H1 (cell line): ENCODE data around the gene HOXC11. TPM values are rescaled to one million over a fixed set of nuclear protein-coding genes. Genes with fewer than 3 reads are reported as not detected.

ENCODE experiments used
- CTCF ChIA-PET: fragments of 300-600 bp; sonication (Branson Sonifier 250); formaldehyde crosslinking; loops from one replicate; lab custom pipeline; 2021; ENCODE audit not compliant: partially characterized antibody; lab: Charles Lee
- POLR2A ChIA-PET: fragments of 300-600 bp; sonication (Branson Sonifier 250); formaldehyde crosslinking; loops from one replicate; lab custom pipeline; 2021; ENCODE audit warnings: inconsistent platforms; ENCODE audit not compliant: partially characterized antibody; lab: Charles Lee
- DNase-seq, 2 experiments: peaks; one replicate each; pipeline versions ENCODE4 v3.0.0 to v3.0.0-alpha.2; 2010 to 2022; ENCODE audit warnings: low spot score in 2 of 2, low read depth in 1 of 2, mixed read lengths in 1 of 2
- FAIRE-seq: peaks from 2 replicates; lab custom pipeline; 2011; peaks lifted over from hg19 to GRCh38; lab: Jason Lieb, UNC
- H2AFZ ChIP-seq: 2 replicates; pipeline ENCODE4 v1.8.1; 2012; ENCODE audit warnings: low read length, inconsistent platforms
- H2AK5ac ChIP-seq: 2 replicates; pipeline ENCODE4 v1.6.1; 2013; ENCODE audit warnings: low read depth, low read length
- H2BK120ac ChIP-seq: replicated peaks from 2 replicates; pipeline ENCODE3; 2013; ENCODE audit warnings: low read depth, low read length, inconsistent platforms
- H2BK12ac ChIP-seq: 2 replicates; pipeline ENCODE4 v1.6.1; 2013; ENCODE audit warnings: low read depth, low read length
- H2BK15ac ChIP-seq: 2 replicates; pipeline ENCODE4 v1.6.1; 2013; ENCODE audit warnings: low read length
- H2BK20ac ChIP-seq: 2 replicates; pipeline ENCODE4 v1.6.1; 2013; ENCODE audit warnings: low read length
- H2BK5ac ChIP-seq: 2 replicates; pipeline ENCODE4 v1.6.1; 2013; ENCODE audit warnings: low read depth, low read length
- H3K14ac ChIP-seq: 2 replicates; pipeline ENCODE4 v1.6.1; 2013; ENCODE audit warnings: inconsistent platforms; ENCODE audit not compliant: insufficient read length
- H3K18ac ChIP-seq: 2 replicates; pipeline ENCODE4 v1.6.1; 2013; ENCODE audit warnings: low read length; ENCODE audit errors: extremely low read depth
- H3K23ac ChIP-seq: 2 replicates; pipeline ENCODE4 v1.6.1; 2013; ENCODE audit warnings: inconsistent platforms; ENCODE audit not compliant: insufficient read length
- H3K23me2 ChIP-seq: 2 replicates; pipeline ENCODE4 v1.6.1; 2013; ENCODE audit warnings: low read depth, low read length
- H3K27ac ChIP-seq: 2 replicates; pipeline ENCODE4 v1.6.1; 2011; ENCODE audit warnings: low read depth, low read length, inconsistent platforms
- H3K27me3 ChIP-seq, 4 experiments: replicated peaks in 1 of 4; 1 replicate in 1 of 4; 2 replicates in 3 of 4; pipeline versions ENCODE4 v1.6.1 to v1.8.1; 2011 to 2013; ENCODE audit warnings: low read length in 3 of 4, mild to moderate bottlenecking in 3 of 4, inconsistent platforms in 2 of 4, mixed read lengths in 2 of 4, moderate library complexity in 1 of 4; ENCODE audit not compliant: control insufficient read depth in 3 of 4, insufficient read depth in 3 of 4; ENCODE audit errors: extremely low read depth in 1 of 4
- H3K36me3 ChIP-seq, 4 experiments: 2 replicates each; pipeline versions ENCODE4 v1.6.1 to v1.8.1; 2011 to 2013; ENCODE audit warnings: mild to moderate bottlenecking in 4 of 4, low read length in 3 of 4, moderate library complexity in 2 of 4, control low read depth in 1 of 4, inconsistent platforms in 1 of 4; ENCODE audit not compliant: insufficient read depth in 4 of 4, control insufficient read depth in 2 of 4
- H3K4ac ChIP-seq: replicated peaks from 2 replicates; pipeline ENCODE3; 2013; ENCODE audit warnings: low read length, low read depth, mixed read lengths, inconsistent platforms; ENCODE audit not compliant: insufficient read length
- H3K4me1 ChIP-seq, 4 experiments: replicated peaks in 1 of 4; 1 replicate in 1 of 4; 2 replicates in 3 of 4; pipeline versions ENCODE4 v1.6.1 to v1.8.1; 2011 to 2013; ENCODE audit warnings: low read length in 3 of 4, inconsistent platforms in 2 of 4, mixed read lengths in 1 of 4; ENCODE audit not compliant: insufficient read depth in 4 of 4, control insufficient read depth in 3 of 4
- H3K4me2 ChIP-seq, 2 experiments: 2 replicates each; pipeline versions ENCODE4 v1.6.1 to v1.8.1; 2011 to 2013; ENCODE audit warnings: low read depth in 2 of 2, low read length in 2 of 2, control low read depth in 1 of 2, inconsistent platforms in 1 of 2, mild to moderate bottlenecking in 1 of 2; ENCODE audit not compliant: insufficient read depth in 1 of 2
- H3K4me3 ChIP-seq, 4 experiments: fragments of 200-600, 300-600 bp in 1 of 4; sonication (generic), shearing (Covaris generic), sonication (Bioruptor Twin) in 1 of 4; 2 replicates each; pipeline versions ENCODE4 v1.5.1 to v1.8.1; 2011 to 2016; ENCODE audit warnings: low read length in 4 of 4, low read depth in 3 of 4, control low read depth in 2 of 4, inconsistent platforms in 2 of 4, mild to moderate bottlenecking in 2 of 4, mixed read lengths in 1 of 4, moderate library complexity in 1 of 4; ENCODE audit not compliant: insufficient read depth in 2 of 4; ENCODE audit errors: extremely low read depth in 1 of 4
- H3K56ac ChIP-seq: replicated peaks from 2 replicates; pipeline ENCODE3; 2013; ENCODE audit warnings: low read depth, mild to moderate bottlenecking, mixed read lengths, low read length, inconsistent platforms; ENCODE audit not compliant: insufficient read length
- H3K79me1 ChIP-seq: 2 replicates; pipeline ENCODE4 v1.6.1; 2013; ENCODE audit warnings: low read depth, low read length, control low read depth
- H3K79me2 ChIP-seq, 2 experiments: 2 replicates each; pipeline versions ENCODE4 v1.6.1 to v1.8.1; 2012 to 2013; ENCODE audit warnings: low read length in 2 of 2, mild to moderate bottlenecking in 2 of 2, inconsistent platforms in 1 of 2; ENCODE audit not compliant: insufficient read depth in 2 of 2, control insufficient read depth in 1 of 2
- H3K9ac ChIP-seq, 4 experiments: replicated peaks in 1 of 4; 1 replicate in 1 of 4; 2 replicates in 3 of 4; pipeline versions ENCODE4 v1.6.1 to v1.8.1; 2011 to 2013; ENCODE audit warnings: low read depth in 3 of 4, low read length in 3 of 4, control low read depth in 2 of 4, mild to moderate bottlenecking in 2 of 4, moderate library complexity in 2 of 4, inconsistent platforms in 1 of 4; ENCODE audit errors: extremely low read depth in 1 of 4
- H3K9me3 ChIP-seq, 2 experiments: 2 replicates each; pipeline versions ENCODE4 v1.6.1 to v1.8.1; 2012 to 2013; ENCODE audit warnings: mild to moderate bottlenecking in 2 of 2, moderate library complexity in 2 of 2, control low read depth in 1 of 2, inconsistent platforms in 1 of 2, low read depth in 1 of 2, low read length in 1 of 2, mixed read lengths in 1 of 2; ENCODE audit not compliant: insufficient read depth in 2 of 2
- H4K20me1 ChIP-seq, 2 experiments: replicated peaks in 1 of 2; 2 replicates each; pipeline versions ENCODE3 to v1.8.1; 2011 to 2013; ENCODE audit warnings: inconsistent platforms in 2 of 2, low read length in 2 of 2, mild to moderate bottlenecking in 1 of 2; ENCODE audit not compliant: insufficient read depth in 2 of 2, control insufficient read depth in 1 of 2
- H4K5ac ChIP-seq: 2 replicates; pipeline ENCODE4 v1.6.1; 2013; ENCODE audit warnings: low read length, low read depth, mixed read lengths, inconsistent platforms; ENCODE audit not compliant: insufficient read length
- H4K8ac ChIP-seq: 2 replicates; pipeline ENCODE4 v1.8.0; 2013; ENCODE audit warnings: mild to moderate bottlenecking, moderate library complexity, low read length, inconsistent platforms; ENCODE audit not compliant: insufficient read depth; ENCODE audit errors: extremely low read depth
- H4K91ac ChIP-seq: replicated peaks from 2 replicates; pipeline ENCODE3; 2013; ENCODE audit warnings: low read length, mixed read lengths, inconsistent platforms; ENCODE audit not compliant: insufficient read length
- EZH2 ChIP-seq: fragments of 200-600 bp; sonication (generic); IDR thresholded peaks from 2 replicates; pipeline ENCODE4 v1.7.1; 2012; ENCODE audit warnings: low read depth, mild to moderate bottlenecking, moderate library complexity, low read length, inconsistent platforms; ENCODE audit not compliant: severe bottlenecking
- SP1 ChIP-seq: IDR thresholded peaks from 2 replicates; pipeline ENCODE4 v1.6.1; 2011; ENCODE audit warnings: low read depth, low read length
- WGBS, 2 experiments: shearing (Covaris generic) in 1 of 2; methylation state at CpG; one replicate each; pipeline versions ENCODE4 v1.1.6 to v1.1.7; 2013 to 2015; ENCODE audit warnings: low lambda C conversion rate in 2 of 2, mixed read lengths in 2 of 2, inconsistent platforms in 1 of 2, low coverage in 1 of 2, missing lambda C conversion rate in 1 of 2; ENCODE audit not compliant: insufficient replicate concordance in 2 of 2, insufficient coverage in 1 of 2, insufficient read length in 1 of 2; ENCODE audit errors: extremely low coverage in 1 of 2, missing lambda C conversion rate in 1 of 2; 5-methylcytosine and 5-hydroxymethylcytosine counted together
- polyA plus RNA-seq, 7 experiments: library from polyadenylated mRNA; depleted of rRNA in 3 of 7; stranded (reverse) in 5 of 7; unstranded in 2 of 7; fragments of >200 nt in 5 of 7; fragments of 200-250 nt in 2 of 7; gene quantifications; 1 replicate in 5 of 7; 2 replicates in 1 of 7; 4 replicates in 1 of 7; pipeline versions ENCODE4 v1.2.1 to v1.2.3, GENCODE V29; 2011 to 2013; ENCODE audit warnings: missing spikeins in 2 of 7, mixed read lengths in 2 of 7
- total RNA-seq: library from RNA; stranded (reverse); fragmentation: NEBNext Ultra II Directional; extraction: Animal tissue kit (Norgen Biotek cat#: 25700); gene quantifications from 2 replicates; pipeline ENCODE4 v1.2.1, GENCODE V29; 2021

HOXC11 gene
- total and polyA plus RNA-seq, 2 of the 8 experiments (the other 6 are each of a cell fraction or from before 2014, with no cell fraction given) = not detected

GRCh38 chr12:53972152-53972702 is 699 bp upstream of the HOXC11 start:
- no peak for FAIRE-seq
- peaks cover 99 to 100% (median 100%) of the 10 kb centered on the region in 4 experiments for H3K27me3 ChIP-seq

More at GRCh38 chr12:53972152-53972702, 699 bp upstream of the HOXC11 start:
- POLR2A ChIA-PET = interaction anchor here (1.4 kb wide), 1 partner anchor 13 kb away, joined by 4 read pairs; no protein-coding TSS in a partner anchor
- no peak overlapping the region for H3K4me3 ChIP-seq
- H3K14ac ChIP-seq = no peak overlapping the region
- peaks cover 0 to 10% (median 4%) of the 10 kb centered on the region in 4 experiments; a peak in 5 of 7 replicates for H3K4me1 ChIP-seq
- no peak overlapping the region for H2AK5ac ChIP-seq
- H3K27ac ChIP-seq = no peak overlapping the region
- H3K23me2 ChIP-seq = peaks cover 1% of the 10 kb centered on the region; the same call in 1 of the 2 replicates
- H4K8ac ChIP-seq = no peak overlapping the region
- no peaks in the 10 kb centered on the region for H3K79me1 ChIP-seq
- peaks cover 0 to 3% (median 0%) of the 10 kb centered on the region in 4 experiments; a peak in 2 of 8 replicates for H3K36me3 ChIP-seq
- H4K91ac ChIP-seq = no peak overlapping the region
- no peak overlapping the region for H2BK20ac ChIP-seq
- H3K79me2 ChIP-seq = no peaks in the 10 kb centered on the region
- no peak overlapping the region for H4K5ac ChIP-seq
- no peak overlapping the region for H2BK120ac ChIP-seq
- 0 out of 4 replicates have a peak, but pooled peaks cover 0 to 2% of the 10 kb centered on the region in 2 experiments for H3K9me3 ChIP-seq
- H3K4me2 ChIP-seq = no peak overlapping the region; a peak in 1 of 4 replicates
- H4K20me1 ChIP-seq = peaks cover 15 to 28% of the 10 kb centered on the region in 2 experiments
- TF ChIP-seq EZH2 = peak; percentile 18
- no peak for TF ChIP-seq SP1
- TF ChIP-seq, all 59 proteins: peak for 1
- Histone ChIP-seq H2BK5ac (no peak overlapping the region), H3K56ac (no peak overlapping the region), H2BK12ac (no peak overlapping the region), H3K23ac (no peak overlapping the region), H3K18ac (no peak overlapping the region), H2AFZ (no peak overlapping the region), H2BK15ac (no peak overlapping the region), H3K4ac (no peak overlapping the region), H3K9ac (no peak overlapping the region)
- CTCF ChIA-PET = interaction anchor here (1.0 to 2.8 kb wide), 9 partner anchors 13 to 229 kb away, joined by 3 to 13 read pairs (median 4); partner anchors contain the start of genes HOXC10 and HOXC5
- DNase-seq = no peak
- 44% methylated on average over 9 of the region's 9 CpGs; no CpG with 5 or more reads in 1 of the 2 experiments for WGBS, 2 experiments
